Middle frontal gyrus (tissue), 1 donor: ENCODE data around the gene TF.
"Not testable (repeated sequence)": the region's sequence is repeated elsewhere in the genome, so short reads cannot be mapped to it uniquely, and the experiment has no call there.

ENCODE experiments used
- DNase-seq: peaks from one replicate; pipeline ENCODE4 v3.0.0-alpha.2; 2015; ENCODE audit warnings: low spot score; ENCODE audit errors: extremely low spot score

TF gene

GRCh38 chr3:133763797-133764683 is 17.8 kb downstream of the TF start:
- no peak for DNase-seq

GRCh38 chr3:133765256-133765655 is 19.1 kb downstream of the TF start:
- no peak for DNase-seq

DNA sequence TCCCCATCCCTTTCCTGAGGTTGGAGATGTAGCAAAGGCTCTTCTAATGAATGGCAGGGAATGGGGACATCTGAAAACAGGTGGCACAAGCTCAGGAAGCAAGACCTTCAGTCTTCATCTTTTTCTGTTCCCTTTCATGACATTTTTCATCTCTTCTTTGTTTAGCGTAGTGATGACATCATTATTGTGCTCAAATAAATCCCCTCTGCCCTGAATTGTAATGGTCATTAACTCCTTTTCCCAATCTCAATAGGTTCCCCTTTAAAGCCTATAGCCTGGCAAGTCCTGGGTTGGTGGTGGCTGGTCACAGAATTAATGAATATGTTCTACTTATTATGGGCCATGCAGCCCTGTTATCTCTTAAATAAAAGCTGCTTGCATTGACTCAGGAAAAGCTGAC is 21.4 kb downstream of the TF start:
- no peak for DNase-seq

- no peak for DNase-seq
Measured at GRCh38 chr3:133769536-133769935, 23.3 kb downstream of the TF start.

GRCh38 chr3:133773732-133774131 is 27.5 kb downstream of the TF start:
- no peak for DNase-seq

DNA sequence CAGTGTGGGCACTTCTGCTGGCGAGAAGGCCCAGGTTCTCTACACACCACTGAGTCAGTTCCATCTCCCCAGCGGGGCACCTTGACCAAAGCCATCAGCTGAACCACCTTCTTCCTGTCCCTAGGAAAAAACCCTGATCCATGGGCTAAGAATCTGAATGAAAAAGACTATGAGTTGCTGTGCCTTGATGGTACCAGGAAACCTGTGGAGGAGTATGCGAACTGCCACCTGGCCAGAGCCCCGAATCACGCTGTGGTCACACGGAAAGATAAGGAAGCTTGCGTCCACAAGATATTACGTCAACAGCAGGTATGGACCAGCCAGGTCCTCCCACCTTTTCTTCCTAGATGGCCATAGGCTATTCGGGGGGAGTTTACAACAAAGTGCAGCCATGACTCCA is 29.1 kb downstream of the TF start:
- no peak for DNase-seq

DNA sequence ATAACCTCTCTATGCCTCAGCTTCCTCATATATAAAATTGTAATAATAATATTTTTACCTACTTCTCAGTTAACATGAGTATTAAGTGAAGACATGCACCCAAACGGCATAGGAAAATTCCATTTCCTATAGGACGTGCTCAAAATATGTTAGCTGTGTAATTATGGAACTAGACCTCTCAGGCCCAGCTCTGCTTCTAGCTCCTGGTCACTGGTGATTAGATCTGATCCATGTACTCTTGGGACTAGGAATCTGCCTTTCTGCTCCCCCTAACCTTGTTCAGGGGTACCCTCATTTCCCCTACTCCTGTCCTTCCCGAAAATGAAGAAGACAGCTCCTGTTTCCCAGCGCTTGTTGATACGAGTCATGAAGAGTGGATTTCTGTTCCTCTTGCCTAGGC is 29.6 kb downstream of the TF start:
- DNase-seq, result no peak

DNA sequence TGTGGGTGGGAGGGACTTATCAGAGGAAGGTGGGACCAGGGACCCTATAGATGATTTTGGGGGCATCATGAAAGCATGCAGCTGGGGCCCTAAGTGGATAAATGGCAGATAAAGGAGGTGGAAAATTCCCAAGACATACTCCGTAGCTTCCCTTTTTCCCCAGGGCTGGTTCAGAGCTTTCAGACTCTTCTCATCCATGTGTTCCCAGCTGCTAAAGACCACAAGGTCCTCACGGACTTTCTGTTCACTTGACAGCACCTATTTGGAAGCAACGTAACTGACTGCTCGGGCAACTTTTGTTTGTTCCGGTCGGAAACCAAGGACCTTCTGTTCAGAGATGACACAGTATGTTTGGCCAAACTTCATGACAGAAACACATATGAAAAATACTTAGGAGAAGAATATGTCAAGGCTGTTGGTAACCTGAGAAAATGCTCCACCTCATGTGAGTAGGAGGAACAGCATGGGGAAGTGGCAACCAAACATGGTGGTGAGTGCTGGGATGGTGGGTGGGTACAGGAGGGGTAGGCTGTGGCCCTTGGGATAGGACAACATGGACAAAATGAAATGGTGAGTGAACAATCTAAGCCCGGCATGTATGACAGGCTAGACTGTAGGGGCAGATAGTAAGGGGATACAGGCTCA is 30.7 kb downstream of the TF start:
- no peak for DNase-seq

GRCh38 chr3:133777807-133778568 is 31.8 kb downstream of the TF start:
- DNase-seq, result no peak

- DNase-seq, result no peak
Measured at GRCh38 chr3:133779626-133780203, 33.5 kb downstream of the TF start.

- DNase-seq, result not testable (repeated sequence)
Measured at GRCh38 chr3:133780756-133781155, 34.6 kb downstream of the TF start.

DNA sequence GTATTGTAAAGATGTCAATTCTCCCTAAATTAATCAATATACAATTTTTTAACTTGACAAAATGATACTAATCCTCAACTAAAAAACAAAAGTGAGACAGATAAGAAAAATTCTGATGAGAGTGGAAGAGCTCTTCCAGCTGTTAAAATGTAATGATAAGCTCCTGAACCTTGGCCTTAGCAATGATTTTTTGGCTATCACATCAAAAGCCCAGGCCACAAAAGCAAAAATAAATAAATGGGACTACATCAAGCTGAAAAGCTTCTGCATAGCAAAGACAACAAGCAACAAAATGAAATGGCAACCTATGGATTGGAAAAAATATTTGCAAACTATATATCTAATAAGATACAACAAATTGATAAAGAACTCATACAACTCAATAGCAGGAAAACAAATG is 35.4 kb downstream of the TF start:
- DNase-seq, result no peak

- DNase-seq, result no peak
Measured at GRCh38 chr3:133782454-133782853, 36.3 kb downstream of the TF start.

DNA sequence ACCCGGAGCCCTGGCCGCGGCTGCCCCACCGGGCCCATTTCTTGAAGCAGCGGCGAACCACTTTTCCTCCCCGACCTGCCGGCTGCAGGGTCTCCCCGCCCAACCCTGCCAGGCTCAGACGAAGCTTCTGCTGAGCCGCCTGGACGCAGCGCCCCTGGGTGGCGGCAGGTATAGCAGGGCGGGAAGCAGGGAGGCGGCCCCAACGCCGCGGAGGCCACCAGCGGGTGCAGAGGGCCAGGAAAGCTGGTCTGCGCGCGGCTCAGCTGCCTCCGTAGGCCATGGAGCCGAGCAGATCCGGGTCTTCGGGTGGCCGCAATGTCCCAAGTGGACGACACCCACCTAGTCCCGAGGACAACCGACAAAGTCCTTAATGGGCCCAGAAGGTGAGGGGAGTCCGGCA is 37.6 kb downstream of the TF start:
- DNase-seq, result no peak

- DNase-seq, result no peak
Measured at GRCh38 chr3:133788024-133788423, 41.8 kb downstream of the TF start.

DNA sequence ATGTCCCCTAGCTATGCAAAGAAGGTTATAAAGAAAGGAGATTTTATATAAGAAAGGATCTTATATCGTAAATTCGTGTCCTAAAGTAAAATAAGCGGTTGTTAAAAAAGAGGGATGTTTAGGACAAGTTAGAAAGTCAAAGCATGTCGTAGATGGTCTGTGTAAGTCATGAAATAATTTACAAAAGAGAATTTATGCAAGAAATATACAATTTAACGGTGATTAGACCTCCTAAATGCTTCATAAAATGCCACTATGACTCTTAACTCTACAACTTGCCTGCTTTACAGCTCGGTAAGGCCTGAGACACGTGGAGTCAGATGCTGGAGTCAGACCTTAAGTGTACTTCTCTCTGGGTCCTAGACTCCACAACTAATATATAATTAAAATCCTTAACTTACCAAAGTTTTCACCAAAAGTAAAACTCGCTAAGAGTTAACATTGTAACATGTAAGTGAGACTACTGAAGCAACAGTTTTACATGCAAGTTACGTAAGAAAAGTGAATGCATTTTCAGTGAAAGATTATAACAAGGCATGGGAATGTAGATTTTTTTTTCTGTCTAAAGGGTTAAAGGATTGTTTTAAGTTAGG is 46.1 kb downstream of the TF start:
- DNase-seq, result no peak

DNA sequence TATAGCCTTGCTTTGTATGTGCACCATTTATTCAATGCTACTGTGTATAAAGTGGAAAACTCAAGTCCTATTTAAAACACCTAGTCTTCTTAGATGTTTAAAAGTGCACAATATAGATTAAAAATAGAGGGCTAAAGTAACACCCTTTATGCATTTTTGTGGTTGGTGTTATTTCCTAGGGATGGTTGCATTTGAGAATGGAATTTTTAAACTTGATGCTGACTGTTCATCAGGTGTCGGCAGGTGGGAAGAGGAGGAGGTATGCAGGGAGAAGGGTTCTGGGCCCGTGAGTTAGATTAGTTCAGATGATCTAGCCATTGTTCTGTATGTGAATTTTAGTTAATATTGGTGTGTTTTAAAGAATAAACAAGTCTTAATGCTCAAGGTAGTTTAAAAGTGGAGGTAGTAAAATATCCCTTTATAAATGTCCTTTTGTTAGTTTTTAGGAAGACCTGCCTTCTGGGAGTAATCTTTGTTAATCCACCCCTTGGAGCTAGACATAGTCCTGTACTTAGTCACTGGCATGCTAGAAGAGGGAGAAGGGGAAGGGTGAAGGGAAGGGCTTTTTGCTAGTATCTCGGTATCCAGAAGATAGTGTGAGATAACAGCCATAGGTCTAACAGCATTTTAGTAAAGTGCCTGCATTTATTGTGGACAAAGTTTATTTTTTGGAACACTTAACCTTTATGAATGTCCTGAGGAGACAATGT is 51.4 kb downstream of the TF start:
- DNase-seq, result no peak

- DNase-seq, result no peak
Measured at GRCh38 chr3:133799794-133800585, 53.8 kb downstream of the TF start.

- no peak for DNase-seq
Measured at GRCh38 chr3:133803469-133803868, 57.3 kb downstream of the TF start.

DNA sequence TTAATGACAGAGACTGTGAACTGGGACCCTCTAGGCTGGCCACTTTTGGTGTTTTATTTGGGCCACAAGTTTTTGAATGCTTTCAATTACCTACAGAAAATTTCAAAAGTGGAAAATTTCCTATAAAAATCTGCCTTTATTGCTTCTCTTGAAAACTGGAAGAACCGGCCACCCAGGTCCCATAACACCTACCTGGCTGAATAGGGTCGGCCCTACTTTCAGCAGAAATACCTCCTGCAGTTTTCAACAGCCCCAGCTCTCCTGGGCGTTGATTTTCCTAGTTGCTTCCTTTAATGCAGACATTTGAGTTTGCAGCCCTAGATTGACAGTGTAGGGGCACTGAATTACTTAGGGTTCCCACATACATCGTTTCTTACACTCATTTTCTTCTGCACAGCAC is 58.7 kb downstream of the TF start:
- DNase-seq, result no peak
